K562 (cell line): Measurements from ENCODE around the gene PLEKHG4B. TPM values are rescaled to one million over a fixed set of nuclear protein-coding genes. Genes with fewer than 3 reads are reported as not detected.

ENCODE experiments used
- CAMTA2 ChIP-seq: fragments of 250-450 bp; sonication (Bioruptor Pico); conservative IDR thresholded peaks from 2 replicates; pipeline ENCODE4 v1.5.1; 2022
- KLF6 ChIP-seq: fragments of 250-450 bp; sonication (Bioruptor Pico); IDR thresholded peaks from 2 replicates; pipeline ENCODE4 v1.4.0; 2020; ENCODE audit warnings: mild to moderate bottlenecking, moderate library complexity, borderline replicate concordance
- NELFE ChIP-seq: IDR thresholded peaks from 2 replicates; pipeline ENCODE4 v1.6.1; 2011; ENCODE audit warnings: mild to moderate bottlenecking; ENCODE audit not compliant: insufficient read depth, insufficient read length
- NFE2L1 ChIP-seq: fragments of 450-650 bp; IDR thresholded peaks from 2 replicates; pipeline ENCODE4 v1.6.1; 2016; ENCODE audit warnings: missing genetic modification characterization, low read depth, mild to moderate bottlenecking, missing compliant biosample characterization, moderate library complexity, borderline replicate concordance
- PHB ChIP-seq: fragments of 250-450 bp; sonication (Bioruptor Pico); IDR thresholded peaks from 2 replicates; pipeline ENCODE4 v1.5.0; 2021
- RFX5 ChIP-seq: IDR thresholded peaks from 2 replicates; pipeline ENCODE4 v1.6.1; 2011; ENCODE audit warnings: low read depth, mild to moderate bottlenecking, improper control_type of control experiment, low read length
- SMAD2 ChIP-seq: fragments of 150-350 bp; IDR thresholded peaks from 2 replicates; pipeline ENCODE4 v1.6.1; 2014; ENCODE audit warnings: low read depth, mild to moderate bottlenecking, low read length
- SPI1 ChIP-seq: IDR thresholded peaks from 2 replicates; pipeline ENCODE4 v1.6.1; 2011; ENCODE audit warnings: low read depth, low read length, control low read depth, borderline replicate concordance
- TARDBP ChIP-seq: fragments of 450-650 bp; IDR thresholded peaks from 2 replicates; pipeline ENCODE4 v1.6.1; 2016
- ZNF175 ChIP-seq: fragments of 200-800 bp; sonication (Bioruptor generic); IDR thresholded peaks from 2 replicates; pipeline ENCODE4 v1.6.1; 2016; ENCODE audit warnings: low read depth, mild to moderate bottlenecking, missing genetic modification characterization, missing compliant biosample characterization
- ZNF253 ChIP-seq: fragments of 250-450 bp; sonication (Bioruptor Pico); conservative IDR thresholded peaks from 2 replicates; pipeline ENCODE4 v1.6.1; 2021; ENCODE audit warnings: mild to moderate bottlenecking
- ZNF589 ChIP-seq: fragments of 200-800 bp; sonication (Bioruptor generic); IDR thresholded peaks from 2 replicates; pipeline ENCODE4 v1.6.1; 2016; ENCODE audit warnings: low read depth, missing genetic modification characterization, missing compliant biosample characterization
- ZNF644 ChIP-seq: fragments of 200-800 bp; sonication (Bioruptor generic); IDR thresholded peaks from 2 replicates; pipeline ENCODE4 v1.6.1; 2016; ENCODE audit warnings: low read depth, missing genetic modification characterization, missing compliant biosample characterization
- polyA plus RNA-seq, 8 experiments: library from polyadenylated mRNA; depleted of rRNA in 4 of 8; stranded (reverse) in 5 of 8; unstranded in 3 of 8; fragments of >200 nt; fragmentation: Nextera tagmentation in 2 of 8; fragmentation: Illumina TruSeq in 1 of 8; extraction: Ambion mirVana in 2 of 8; extraction: Trizol in 1 of 8; gene quantifications; 2 replicates each; pipeline versions ENCODE4 v1.2.1 to v1.2.3, GENCODE V29; 2011 to 2014; ENCODE audit warnings: inconsistent platforms in 1 of 8, missing spikeins in 1 of 8
- total RNA-seq, 7 experiments: library from RNA; depleted of rRNA in 6 of 7; stranded (reverse); fragments of >200 nt in 6 of 7; fragmentation: Illumina TruSeq in 2 of 7; extraction: Trizol in 2 of 7; gene quantifications; 2 replicates each; pipeline versions ENCODE4 v1.2.1 to v1.2.3, GENCODE V29; 2011 to 2021; ENCODE audit warnings: low replicate concordance in 1 of 7
- TF ChIP-seq, protein P1 (sequence below): fragments of 450-650 bp; IDR thresholded peaks from 2 replicates; pipeline ENCODE4 v1.7.0; 2016; ENCODE audit warnings: borderline replicate concordance
- TF ChIP-seq, protein P2 (sequence below): IDR thresholded peaks from 2 replicates; pipeline ENCODE4 v1.6.1; 2012; ENCODE audit warnings: low read depth, low read length, improper control_type of control experiment, borderline replicate concordance
- TF ChIP-seq, protein P3 (sequence below): fragments of 450-650 bp; formaldehyde crosslinking; conservative IDR thresholded peaks from 2 replicates; pipeline ENCODE4 v1.4.0; 2022; ENCODE audit warnings: mild to moderate bottlenecking, missing genetic modification characterization
- TF ChIP-seq, protein P4 (sequence below): sonication (generic); formaldehyde crosslinking; IDR thresholded peaks from 2 replicates; pipeline ENCODE4 v1.8.1; 2023; ENCODE audit warnings: missing genetic modification reagents, mild to moderate bottlenecking, borderline replicate concordance

Gene PLEKHG4B
- total and polyA plus RNA-seq, 9 of the 15 experiments (the other 6 are each of a cell fraction or from before 2014, with no cell fraction given): 0.02 TPM; not detected in 8

DNA sequence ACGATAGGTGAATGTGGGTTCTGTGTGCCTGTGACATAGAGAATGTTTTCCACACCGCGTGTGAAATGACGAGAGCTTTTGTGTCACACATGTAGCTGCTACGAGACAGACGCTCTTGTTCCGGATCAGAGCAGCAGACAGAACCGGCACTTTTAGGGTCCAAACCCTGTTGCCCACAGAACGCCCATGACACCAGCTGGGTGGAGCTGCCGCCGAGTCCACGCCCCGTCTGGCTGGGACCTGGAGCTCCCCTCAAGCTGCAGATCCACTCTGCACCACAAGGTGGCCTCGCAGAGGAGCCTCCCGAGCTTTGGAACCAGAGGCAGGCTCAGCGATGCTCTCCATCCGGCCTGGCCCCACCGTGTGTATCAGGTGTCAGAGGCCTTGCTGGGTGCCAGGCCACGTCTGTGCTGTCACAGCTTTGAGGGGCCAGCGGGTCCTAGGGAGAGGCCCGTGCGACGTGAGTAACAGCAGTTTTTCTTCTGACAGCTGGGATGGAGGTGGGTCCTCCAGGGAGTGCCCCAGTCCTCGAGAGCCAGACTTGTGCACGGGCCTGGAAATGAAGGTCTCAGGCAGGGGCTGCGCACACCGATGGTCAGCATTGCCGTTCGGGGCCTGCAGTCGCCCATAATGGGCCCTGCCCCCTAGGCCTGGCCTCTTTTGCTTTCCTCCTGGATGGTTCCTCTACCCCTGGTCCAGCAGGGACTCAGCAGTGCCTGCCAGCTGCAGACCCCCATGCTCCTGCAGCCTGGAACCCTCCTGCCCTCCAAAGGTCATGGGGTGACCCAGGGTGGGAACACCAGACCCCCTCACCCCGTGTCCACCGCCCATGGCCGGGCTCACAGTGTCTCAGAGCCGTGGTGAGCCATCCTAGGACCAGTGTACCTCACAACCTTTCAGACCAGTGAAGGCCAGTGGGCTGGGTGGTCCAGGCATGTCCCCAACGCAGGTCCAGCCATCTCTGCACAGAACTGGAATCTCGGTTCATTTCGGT is 96.8 kb downstream of the PLEKHG4B start (continued):
- TF ChIP-seq NFE2L1 (tag) (no peak), KLF6 (CRISPR knock-in tag) (no peak), RFX5 (no peak), SMAD2 (no peak), CAMTA2 (no peak), ZNF175 (CRISPR knock-in tag) (no peak), NELFE (no peak), ZNF644 (no peak), ZNF253 (CRISPR knock-in tag) (no peak), SPI1 (no peak), PHB (CRISPR knock-in tag) (no peak), ZNF589 (CRISPR knock-in tag) (no peak), TARDBP (no peak)
- TF ChIP-seq, protein P1, sequence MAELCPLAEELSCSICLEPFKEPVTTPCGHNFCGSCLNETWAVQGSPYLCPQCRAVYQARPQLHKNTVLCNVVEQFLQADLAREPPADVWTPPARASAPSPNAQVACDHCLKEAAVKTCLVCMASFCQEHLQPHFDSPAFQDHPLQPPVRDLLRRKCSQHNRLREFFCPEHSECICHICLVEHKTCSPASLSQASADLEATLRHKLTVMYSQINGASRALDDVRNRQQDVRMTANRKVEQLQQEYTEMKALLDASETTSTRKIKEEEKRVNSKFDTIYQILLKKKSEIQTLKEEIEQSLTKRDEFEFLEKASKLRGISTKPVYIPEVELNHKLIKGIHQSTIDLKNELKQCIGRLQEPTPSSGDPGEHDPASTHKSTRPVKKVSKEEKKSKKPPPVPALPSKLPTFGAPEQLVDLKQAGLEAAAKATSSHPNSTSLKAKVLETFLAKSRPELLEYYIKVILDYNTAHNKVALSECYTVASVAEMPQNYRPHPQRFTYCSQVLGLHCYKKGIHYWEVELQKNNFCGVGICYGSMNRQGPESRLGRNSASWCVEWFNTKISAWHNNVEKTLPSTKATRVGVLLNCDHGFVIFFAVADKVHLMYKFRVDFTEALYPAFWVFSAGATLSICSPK: no peak
- TF ChIP-seq, protein P2, sequence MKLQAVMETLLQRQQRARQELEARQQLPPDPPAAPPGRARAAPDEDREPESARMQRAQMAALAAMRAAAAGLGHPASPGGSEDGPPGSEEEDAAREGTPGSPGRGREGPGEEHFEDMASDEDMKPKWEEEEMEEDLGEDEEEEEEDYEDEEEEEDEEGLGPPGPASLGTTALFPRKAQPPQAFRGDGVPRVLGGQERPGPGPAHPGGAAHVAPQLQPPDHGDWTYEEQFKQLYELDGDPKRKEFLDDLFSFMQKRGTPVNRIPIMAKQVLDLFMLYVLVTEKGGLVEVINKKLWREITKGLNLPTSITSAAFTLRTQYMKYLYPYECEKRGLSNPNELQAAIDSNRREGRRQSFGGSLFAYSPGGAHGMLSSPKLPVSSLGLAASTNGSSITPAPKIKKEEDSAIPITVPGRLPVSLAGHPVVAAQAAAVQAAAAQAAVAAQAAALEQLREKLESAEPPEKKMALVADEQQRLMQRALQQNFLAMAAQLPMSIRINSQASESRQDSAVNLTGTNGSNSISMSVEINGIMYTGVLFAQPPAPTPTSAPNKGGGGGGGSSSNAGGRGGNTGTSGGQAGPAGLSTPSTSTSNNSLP: no peak
- TF ChIP-seq, protein P3, sequence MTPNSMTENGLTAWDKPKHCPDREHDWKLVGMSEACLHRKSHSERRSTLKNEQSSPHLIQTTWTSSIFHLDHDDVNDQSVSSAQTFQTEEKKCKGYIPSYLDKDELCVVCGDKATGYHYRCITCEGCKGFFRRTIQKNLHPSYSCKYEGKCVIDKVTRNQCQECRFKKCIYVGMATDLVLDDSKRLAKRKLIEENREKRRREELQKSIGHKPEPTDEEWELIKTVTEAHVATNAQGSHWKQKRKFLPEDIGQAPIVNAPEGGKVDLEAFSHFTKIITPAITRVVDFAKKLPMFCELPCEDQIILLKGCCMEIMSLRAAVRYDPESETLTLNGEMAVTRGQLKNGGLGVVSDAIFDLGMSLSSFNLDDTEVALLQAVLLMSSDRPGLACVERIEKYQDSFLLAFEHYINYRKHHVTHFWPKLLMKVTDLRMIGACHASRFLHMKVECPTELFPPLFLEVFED (CRISPR knock-in tag): no peak
- TF ChIP-seq, protein P4, sequence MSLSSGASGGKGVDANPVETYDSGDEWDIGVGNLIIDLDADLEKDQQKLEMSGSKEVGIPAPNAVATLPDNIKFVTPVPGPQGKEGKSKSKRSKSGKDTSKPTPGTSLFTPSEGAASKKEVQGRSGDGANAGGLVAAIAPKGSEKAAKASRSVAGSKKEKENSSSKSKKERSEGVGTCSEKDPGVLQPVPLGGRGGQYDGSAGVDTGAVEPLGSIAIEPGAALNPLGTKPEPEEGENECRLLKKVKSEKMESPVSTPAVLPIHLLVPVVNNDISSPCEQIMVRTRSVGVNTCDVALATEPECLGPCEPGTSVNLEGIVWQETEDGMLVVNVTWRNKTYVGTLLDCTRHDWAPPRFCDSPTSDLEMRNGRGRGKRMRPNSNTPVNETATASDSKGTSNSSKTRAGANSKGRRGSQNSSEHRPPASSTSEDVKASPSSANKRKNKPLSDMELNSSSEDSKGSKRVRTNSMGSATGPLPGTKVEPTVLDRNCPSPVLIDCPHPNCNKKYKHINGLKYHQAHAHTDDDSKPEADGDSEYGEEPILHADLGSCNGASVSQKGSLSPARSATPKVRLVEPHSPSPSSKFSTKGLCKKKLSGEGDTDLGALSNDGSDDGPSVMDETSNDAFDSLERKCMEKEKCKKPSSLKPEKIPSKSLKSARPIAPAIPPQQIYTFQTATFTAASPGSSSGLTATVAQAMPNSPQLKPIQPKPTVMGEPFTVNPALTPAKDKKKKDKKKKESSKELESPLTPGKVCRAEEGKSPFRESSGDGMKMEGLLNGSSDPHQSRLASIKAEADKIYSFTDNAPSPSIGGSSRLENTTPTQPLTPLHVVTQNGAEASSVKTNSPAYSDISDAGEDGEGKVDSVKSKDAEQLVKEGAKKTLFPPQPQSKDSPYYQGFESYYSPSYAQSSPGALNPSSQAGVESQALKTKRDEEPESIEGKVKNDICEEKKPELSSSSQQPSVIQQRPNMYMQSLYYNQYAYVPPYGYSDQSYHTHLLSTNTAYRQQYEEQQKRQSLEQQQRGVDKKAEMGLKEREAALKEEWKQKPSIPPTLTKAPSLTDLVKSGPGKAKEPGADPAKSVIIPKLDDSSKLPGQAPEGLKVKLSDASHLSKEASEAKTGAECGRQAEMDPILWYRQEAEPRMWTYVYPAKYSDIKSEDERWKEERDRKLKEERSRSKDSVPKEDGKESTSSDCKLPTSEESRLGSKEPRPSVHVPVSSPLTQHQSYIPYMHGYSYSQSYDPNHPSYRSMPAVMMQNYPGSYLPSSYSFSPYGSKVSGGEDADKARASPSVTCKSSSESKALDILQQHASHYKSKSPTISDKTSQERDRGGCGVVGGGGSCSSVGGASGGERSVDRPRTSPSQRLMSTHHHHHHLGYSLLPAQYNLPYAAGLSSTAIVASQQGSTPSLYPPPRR (CRISPR knock-in tag): no peak
